Measurements from ENCODE around the gene BCL2.
"Not testable (repeated sequence)": the region's sequence is repeated elsewhere in the genome, so short reads cannot be mapped to it uniquely, and the experiment has no call there.

The BCL2 gene
- total RNA-seq, result 31.2 to 168 (median 45.3) reads per million in 18 experiments

- DNase-seq, result peak; percentile 16 to 40
Measured at GRCh38 chr18:63319383-63320122, at the start of gene BCL2. Gene BCL2 (minus strand): TSS chr18:63319769.

GRCh38 chr18:63368611-63369010 is 49.0 kb upstream of the BCL2 start:
- no peak for DNase-seq

- peak; percentile 98 to 99 for DNase-seq
Measured at GRCh38 chr18:63367053-63367953, 47.7 kb upstream of the BCL2 start, which contains the start of gene KDSR. Gene KDSR (minus strand): TSS chr18:63367206. CDS start chr18:63367118, 88 bp downstream.

- peak; percentile 24 to 47 for DNase-seq
Measured at GRCh38 chr18:63366213-63367052, 46.9 kb upstream of the BCL2 start.

DNA sequence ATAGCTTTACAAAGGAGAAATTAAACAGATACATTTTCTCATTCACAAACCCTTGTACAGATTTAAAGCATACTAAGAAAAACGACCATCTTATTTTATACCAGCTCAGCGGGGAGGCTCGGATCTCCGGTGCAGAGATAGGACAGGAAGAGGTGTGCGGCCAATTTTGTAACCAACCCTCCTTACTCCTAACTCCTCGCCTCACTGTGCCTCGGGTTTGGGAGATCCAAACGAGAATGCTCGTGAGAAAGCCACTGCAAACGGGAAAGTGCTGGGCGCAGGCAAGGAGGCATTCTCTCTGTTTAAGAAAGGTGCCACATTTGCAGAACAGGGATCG is 46.3 kb upstream of the BCL2 start:
- no peak for DNase-seq

DNA sequence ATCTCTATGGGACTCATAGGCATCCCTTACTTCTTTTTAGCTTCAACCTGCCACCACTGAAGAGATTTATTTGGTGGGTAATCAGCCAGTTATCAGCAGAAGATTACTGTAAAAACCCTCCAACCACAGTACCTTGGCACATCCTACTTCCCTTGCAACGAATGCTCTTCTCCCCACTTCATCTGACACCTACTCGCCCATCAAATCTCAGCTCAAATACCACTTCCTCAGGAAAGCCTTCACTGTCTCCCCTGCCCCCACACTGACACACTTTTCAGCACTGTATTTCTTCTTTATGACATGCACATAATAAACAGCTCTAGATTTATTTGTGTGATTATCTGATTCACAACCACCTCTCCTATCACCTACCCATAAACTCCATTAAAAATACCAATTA is 44.4 kb upstream of the BCL2 start:
- peak in 1 of 2 donors; percentile 13 for DNase-seq

GRCh38 chr18:63363420-63363819 is 43.9 kb upstream of the BCL2 start:
- not testable (repeated sequence) for DNase-seq

- DNase-seq, result no peak
Measured at GRCh38 chr18:63356272-63356896, 36.8 kb upstream of the BCL2 start.

DNA sequence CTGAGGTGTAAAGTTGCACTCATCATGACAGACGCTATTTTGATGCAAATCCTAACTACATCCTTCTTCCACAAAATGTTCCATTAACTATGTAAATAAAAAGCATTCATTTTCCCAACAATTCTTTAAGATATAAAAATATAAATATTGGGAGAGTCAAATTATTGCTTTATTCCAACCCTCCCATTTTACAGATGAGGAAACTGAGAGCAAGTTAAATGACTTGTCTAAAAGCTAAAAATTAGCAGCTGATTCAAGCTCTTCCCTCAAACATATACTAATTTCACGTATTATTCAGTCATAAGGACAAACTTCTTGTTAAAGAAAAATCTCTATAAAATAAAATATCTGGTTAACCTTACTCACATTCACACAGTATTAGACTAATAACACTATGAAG is 30.7 kb upstream of the BCL2 start:
- no peak for DNase-seq

DNA sequence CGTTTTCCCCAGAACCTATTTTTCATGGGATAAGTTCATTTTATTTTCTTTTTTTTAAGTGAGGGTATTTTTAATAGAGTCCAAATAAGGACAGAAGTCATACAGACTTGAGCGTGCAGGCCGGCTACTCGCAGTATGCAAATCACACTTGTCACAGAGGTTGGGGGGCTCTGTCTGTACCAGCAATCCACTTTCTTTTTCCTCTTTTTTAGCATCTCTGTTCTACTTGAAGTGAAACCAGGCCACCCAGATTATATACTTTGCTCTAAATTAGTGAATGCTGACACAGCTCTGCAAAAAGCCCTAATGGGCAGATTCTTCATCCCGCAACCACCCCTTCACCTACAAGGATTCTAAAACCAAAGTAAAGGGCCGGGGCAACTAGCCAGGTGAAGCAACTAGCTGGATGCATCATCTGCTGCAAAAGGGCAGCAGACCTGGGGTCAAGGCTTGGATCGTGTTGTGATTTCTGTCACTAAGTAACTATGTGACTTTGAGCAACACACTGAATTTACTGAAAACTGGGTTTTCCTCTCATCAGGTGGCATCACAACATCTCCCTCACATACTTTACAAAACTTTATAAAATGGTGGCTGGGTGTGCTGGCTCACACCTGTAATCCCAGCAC is 29.1 kb upstream of the BCL2 start:
- no peak for DNase-seq

DNA sequence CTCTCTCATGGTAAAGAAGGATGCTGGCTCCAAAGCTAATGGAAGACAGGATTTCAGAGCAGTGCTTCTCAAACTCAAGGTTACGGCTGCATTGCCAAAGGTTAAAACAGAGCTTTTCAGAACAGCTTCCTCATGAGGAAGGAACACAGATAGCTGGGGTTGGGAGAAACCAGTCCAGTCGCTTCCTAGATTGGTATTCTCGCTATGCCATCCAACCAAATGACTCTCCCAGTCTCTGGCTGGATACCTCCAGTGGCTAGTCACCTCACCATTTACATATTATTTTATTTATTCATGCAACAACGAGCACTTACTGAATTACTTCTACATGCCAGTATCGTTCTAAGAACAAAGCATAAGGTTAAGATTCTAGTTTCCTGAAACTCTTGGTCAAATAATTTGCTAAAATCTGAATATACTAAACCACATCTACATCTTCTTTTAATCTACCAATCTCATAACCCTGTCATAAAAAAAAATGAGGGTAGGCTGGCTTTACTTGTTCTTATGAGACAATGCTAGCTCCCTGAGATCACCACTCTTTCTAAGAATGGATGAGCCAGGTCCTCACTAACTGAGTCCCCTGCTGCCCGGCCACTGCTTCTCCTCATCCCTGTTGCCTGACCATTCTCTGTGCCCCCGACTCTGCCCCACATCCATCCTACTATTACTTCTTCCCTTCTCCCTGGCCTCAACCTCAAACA is 27.1 kb upstream of the BCL2 start:
- no peak for DNase-seq

- DNase-seq, result no peak
Measured at GRCh38 chr18:63346031-63346430, 26.5 kb upstream of the BCL2 start.

DNA sequence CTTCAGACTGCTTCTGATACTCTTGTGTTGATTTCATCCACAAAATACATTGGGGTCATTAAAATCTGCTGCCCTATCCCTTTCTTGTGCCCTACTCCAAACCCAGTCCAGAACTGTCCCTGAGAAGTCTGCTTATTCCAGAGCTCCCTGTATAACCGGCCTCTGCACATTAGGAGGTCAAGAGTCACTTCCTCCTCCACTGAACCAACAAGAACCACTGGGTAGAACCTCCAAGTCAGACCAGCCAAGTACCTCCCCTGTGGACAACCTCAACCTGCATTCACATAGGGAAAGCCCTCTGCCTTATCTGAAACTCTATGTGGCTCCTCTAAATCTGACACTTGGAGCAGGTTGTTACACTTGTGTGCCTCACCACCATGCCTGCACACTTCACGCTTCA is 25.3 kb upstream of the BCL2 start:
- no peak for DNase-seq

DNA sequence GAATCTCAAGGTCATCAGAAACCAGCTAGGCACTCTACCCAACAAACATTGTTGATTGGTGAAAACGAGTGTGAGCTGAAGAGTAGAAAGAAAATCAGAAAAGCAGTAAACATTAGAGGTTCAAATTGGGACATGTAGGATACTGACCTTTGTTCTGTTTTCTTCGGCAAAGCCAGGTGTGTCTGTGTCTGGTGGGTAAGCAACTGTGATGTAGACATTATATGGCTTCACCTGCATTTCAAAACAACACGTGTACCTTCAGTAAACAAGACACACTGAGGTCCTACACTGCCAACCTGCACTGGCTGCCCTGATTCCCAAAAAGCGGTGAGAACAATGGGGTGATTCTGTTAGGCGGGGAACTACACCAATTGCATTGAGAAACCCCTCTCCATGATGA is 24.7 kb upstream of the BCL2 start:
- no peak for DNase-seq

- peak in 1 of 2 donors; percentile 19 for DNase-seq
Measured at GRCh38 chr18:63342206-63342605, 22.6 kb upstream of the BCL2 start.

GRCh38 chr18:63339920-63340484 is 20.4 kb upstream of the BCL2 start:
- peak in 1 of 2 donors; percentile 31 for DNase-seq

DNA sequence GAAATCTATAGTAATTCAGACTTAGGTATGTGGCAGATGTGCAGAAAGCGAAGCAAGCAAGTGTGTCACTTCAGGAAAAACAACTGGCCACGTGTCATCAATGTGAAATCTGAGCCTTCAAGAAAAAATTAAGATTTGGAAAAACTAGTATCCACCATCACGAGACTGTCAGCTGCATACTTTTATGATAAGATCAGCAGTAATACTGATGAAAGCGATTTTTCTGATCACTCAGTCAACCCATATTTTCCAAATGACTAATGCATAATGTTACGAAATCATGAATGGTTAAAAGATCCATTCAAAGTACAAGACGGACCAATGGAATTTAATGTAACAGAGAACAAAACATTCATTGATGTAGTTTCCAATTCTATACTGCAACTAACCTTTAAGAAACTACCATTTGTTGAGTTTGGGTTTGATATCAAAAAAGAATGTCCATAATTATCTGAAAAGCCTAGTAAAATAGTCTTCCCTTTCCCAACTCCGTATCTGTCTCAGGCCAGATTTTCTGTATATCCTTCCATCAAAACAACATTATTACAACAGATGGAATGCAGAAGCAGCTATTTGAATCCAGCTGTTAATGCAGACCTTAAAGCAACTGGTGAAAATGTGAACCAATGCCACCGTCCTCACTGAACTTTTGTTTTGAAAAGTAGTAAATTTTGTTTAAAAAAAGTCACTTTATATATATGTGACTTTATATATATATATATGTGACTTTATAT is 17.0 kb upstream of the BCL2 start:
- no peak for DNase-seq

DNA sequence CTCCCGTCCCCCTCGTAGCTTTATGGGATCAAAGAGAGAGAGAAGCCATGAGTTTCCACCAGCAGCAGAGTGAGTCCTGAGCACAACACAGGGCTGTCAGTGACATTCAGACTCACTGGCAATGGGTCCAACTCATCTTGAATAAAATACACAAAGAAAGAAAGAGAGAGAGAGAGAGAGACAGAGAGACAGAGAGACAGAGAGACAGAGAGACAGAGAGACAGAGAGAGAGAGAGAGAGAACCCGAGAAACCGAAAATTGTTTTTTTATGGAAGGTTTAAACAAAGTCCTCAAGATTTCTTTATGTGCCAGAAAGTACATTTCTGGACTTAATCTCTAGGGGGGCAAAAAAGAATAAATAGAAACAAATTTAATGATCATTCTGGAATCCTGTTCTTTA is 11.5 kb upstream of the BCL2 start:
- DNase-seq, result no peak

DNA sequence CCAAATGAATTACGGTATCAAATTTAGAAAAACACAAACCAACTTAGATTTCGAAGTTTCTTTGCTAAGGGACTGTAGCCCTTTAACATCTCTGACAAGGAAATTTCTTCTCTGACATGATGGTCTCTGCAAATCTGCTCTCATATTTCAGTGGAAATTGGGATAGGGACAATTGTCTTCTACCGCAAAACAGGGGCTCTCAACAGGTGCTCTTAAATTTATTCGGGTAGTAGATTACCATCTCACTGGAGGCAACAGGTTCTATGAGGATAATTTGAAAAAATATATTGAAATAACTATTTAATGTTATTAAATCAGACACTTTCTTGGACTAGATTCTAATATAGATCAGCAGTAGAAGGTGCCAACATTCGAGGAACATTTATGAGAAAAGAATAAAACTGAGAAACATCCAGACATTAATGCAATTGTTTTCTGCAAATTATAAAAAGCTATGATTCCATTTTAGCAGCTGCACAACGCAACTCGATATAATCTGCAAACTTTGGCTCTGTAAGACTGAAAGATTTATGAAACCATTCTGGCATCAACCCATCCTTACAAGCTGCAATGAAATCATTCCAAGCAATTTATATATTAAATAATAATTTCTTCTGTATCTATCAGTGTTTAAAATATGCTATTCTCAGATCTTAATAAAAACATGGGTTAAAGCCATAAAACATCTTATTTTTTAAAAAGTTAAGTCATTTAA is 10.0 kb upstream of the BCL2 start:
- DNase-seq, result no peak
